ENCODE measurements around the gene TLK1.
"Not testable (repeated sequence)": the region's sequence is repeated elsewhere in the genome, so short reads cannot be mapped to it uniquely, and the experiment has no call there.

DNA sequence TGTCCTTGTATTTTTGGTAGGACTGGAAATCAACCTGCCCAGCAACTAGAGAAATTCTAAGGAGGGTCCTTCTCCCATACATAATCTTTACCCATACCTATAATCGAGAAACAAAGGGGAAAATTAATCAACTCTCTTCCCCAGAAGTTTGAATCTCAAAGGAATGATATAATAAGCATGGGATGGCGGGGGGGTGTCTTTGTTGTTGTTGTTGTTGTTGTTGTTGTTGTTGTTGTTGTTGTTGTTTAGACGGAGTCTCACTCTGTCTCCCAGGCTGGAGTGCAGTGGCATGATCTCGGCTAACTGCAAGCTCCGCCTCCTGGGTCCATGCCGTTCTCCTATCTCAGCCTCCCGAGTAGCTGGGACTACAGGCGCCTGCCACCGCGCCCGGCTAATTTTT lies 69.2 kb downstream of the TLK1 start:
- TF ChIP-seq, protein P1, sequence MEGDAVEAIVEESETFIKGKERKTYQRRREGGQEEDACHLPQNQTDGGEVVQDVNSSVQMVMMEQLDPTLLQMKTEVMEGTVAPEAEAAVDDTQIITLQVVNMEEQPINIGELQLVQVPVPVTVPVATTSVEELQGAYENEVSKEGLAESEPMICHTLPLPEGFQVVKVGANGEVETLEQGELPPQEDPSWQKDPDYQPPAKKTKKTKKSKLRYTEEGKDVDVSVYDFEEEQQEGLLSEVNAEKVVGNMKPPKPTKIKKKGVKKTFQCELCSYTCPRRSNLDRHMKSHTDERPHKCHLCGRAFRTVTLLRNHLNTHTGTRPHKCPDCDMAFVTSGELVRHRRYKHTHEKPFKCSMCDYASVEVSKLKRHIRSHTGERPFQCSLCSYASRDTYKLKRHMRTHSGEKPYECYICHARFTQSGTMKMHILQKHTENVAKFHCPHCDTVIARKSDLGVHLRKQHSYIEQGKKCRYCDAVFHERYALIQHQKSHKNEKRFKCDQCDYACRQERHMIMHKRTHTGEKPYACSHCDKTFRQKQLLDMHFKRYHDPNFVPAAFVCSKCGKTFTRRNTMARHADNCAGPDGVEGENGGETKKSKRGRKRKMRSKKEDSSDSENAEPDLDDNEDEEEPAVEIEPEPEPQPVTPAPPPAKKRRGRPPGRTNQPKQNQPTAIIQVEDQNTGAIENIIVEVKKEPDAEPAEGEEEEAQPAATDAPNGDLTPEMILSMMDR (IDR thresholded peaks at IDR 0.05; ENCODE audit: extremely low read depth in 1 of 2, insufficient read depth in 1 of 2, low read depth in 1 of 2, low read length in 2 of 2) = not testable (repeated sequence)
- not testable (repeated sequence) for TF ChIP-seq MYC (IDR thresholded peaks at IDR 0.05; ENCODE audit: low read depth, low read length); POLR2AphosphoS5 (IDR thresholded peaks at IDR 0.05; ENCODE audit: insufficient read depth, low read depth, low read length)
- TF ChIP-seq, protein P2, sequence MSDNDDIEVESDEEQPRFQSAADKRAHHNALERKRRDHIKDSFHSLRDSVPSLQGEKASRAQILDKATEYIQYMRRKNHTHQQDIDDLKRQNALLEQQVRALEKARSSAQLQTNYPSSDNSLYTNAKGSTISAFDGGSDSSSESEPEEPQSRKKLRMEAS (IDR thresholded peaks at IDR 0.05; ENCODE audit: insufficient read depth, insufficient read length) = not testable (repeated sequence)

All from endothelial cell of umbilical vein (primary cell).